GM19193 (cell line): ENCODE results near the gene TMEM131.

Source experiments
- POLR2A ChIP-seq: IDR thresholded peaks from 4 replicates; pipeline ENCODE4 v1.6.1; 2011; ENCODE audit not compliant: insufficient read depth, insufficient read length; ENCODE audit errors: extremely low read depth

TMEM131 gene

GRCh38 chr2:97763176-97763845 lies 232.4 kb downstream of the TMEM131 start:
- no peak for TF ChIP-seq POLR2A

- TF ChIP-seq POLR2A, result no peak
These were observed 234.6 kb downstream of the TMEM131 start for GRCh38 chr2:97761192-97761591.

GRCh38 chr2:97760480-97761049 lies 235.2 kb downstream of the TMEM131 start:
- no peak for TF ChIP-seq POLR2A

- TF ChIP-seq POLR2A, result no peak
These were observed 235.9 kb downstream of the TMEM131 start for GRCh38 chr2:97759727-97760407.

GRCh38 chr2:97758131-97758705 lies 237.5 kb downstream of the TMEM131 start:
- TF ChIP-seq POLR2A, result no peak

GRCh38 chr2:97757062-97757461 lies 238.7 kb downstream of the TMEM131 start:
- no peak for TF ChIP-seq POLR2A

GRCh38 chr2:97755491-97755890 lies 240.3 kb downstream of the TMEM131 start:
- TF ChIP-seq POLR2A, result no peak

- TF ChIP-seq POLR2A, result no peak
These were observed 240.9 kb downstream of the TMEM131 start for GRCh38 chr2:97754690-97755346.

GRCh38 chr2:97752342-97753334 lies 243.1 kb downstream of the TMEM131 start:
- TF ChIP-seq POLR2A, result no peak

- TF ChIP-seq POLR2A, result no peak
These were observed 244.0 kb downstream of the TMEM131 start for GRCh38 chr2:97751752-97752151.

GRCh38 chr2:97750017-97750416 lies 245.7 kb downstream of the TMEM131 start:
- TF ChIP-seq POLR2A, result no peak

- no peak for TF ChIP-seq POLR2A
These were observed 246.2 kb downstream of the TMEM131 start for GRCh38 chr2:97749581-97749980.

- TF ChIP-seq POLR2A, result no peak
These were observed 248.0 kb downstream of the TMEM131 start for GRCh38 chr2:97747716-97748115.

GRCh38 chr2:97747285-97747684 lies 248.5 kb downstream of the TMEM131 start:
- no peak for TF ChIP-seq POLR2A
